HepG2 (cell line): Measurements from ENCODE around the gene SH3BP5. TPM values are rescaled to one million over a fixed set of nuclear protein-coding genes. Genes with fewer than 3 reads are reported as not detected.

Experiments used
- ATAC-seq: fragments of 200-7000 bp; cut with Tn5 transposase; 3 replicates; pipeline ENCODE4 v1.9.1; 2020; ENCODE audit warnings: mild to moderate bottlenecking, moderate library complexity
- BruUV-seq: library from RNA; stranded (reverse); fragments of 400-500 nt; replicated peaks from 2 replicates; lab custom pipeline; 2021; lab: Mats Ljungman, UMichigan
- CTCF ChIA-PET: fragments of 300-600 bp; formaldehyde crosslinking; extraction: SDS; loops from one replicate; lab custom pipeline; 2021; ENCODE audit warnings: low total read pairs, inconsistent platforms, low intra/inter-chr PET ratio; lab: Yijun Ruan, JAX
- POLR2A ChIA-PET: fragments of 350-600 bp; sonication (Branson Sonifier 250); formaldehyde crosslinking; loops from one replicate; lab custom pipeline; 2020; ENCODE audit warnings: antibody characterized with exemption, inconsistent platforms; lab: Yijun Ruan, JAX
- DNase-seq: peaks from one replicate; pipeline ENCODE4 v3.0.0-alpha.2; 2015; ENCODE audit warnings: low spot score
- FAIRE-seq: peaks from 3 replicates; lab custom pipeline; 2011; peaks lifted over from hg19 to GRCh38; lab: Jason Lieb, UNC
- H2AFZ ChIP-seq: one replicate; pipeline ENCODE4 v1.6.1; 2011; ENCODE audit warnings: low read length, inconsistent platforms
- H3K27ac ChIP-seq: fragments of 300-600 bp; 3 replicates; pipeline ENCODE4 v1.8.0; 2011; ENCODE audit warnings: mixed run types, mild to moderate bottlenecking, mixed read lengths, low read length, inconsistent platforms; ENCODE audit not compliant: insufficient read depth; ENCODE audit errors: extremely low read length
- H3K27me3 ChIP-seq, 2 experiments: fragments of 200-600 bp in 1 of 2; 2 replicates in 1 of 2; 3 replicates in 1 of 2; pipeline versions ENCODE4 v1.6.0 to v1.8.0; 2011; ENCODE audit warnings: low read length in 2 of 2, mild to moderate bottlenecking in 2 of 2, moderate library complexity in 2 of 2, inconsistent platforms in 1 of 2; ENCODE audit not compliant: insufficient read depth in 2 of 2, control insufficient read depth in 1 of 2
- H3K36me3 ChIP-seq, 2 experiments: fragments of 200-600 bp in 1 of 2; replicated peaks in 1 of 2; 2 replicates in 1 of 2; 3 replicates in 1 of 2; pipeline versions ENCODE4 v1.5.1 to v1.8.0; 2011; ENCODE audit warnings: low read length in 2 of 2, inconsistent platforms in 1 of 2; ENCODE audit not compliant: insufficient read depth in 2 of 2, control insufficient read depth in 1 of 2
- H3K4me1 ChIP-seq: 2 replicates; pipeline ENCODE4 v1.5.1; 2012; ENCODE audit warnings: low read length, inconsistent platforms; ENCODE audit not compliant: insufficient read depth
- H3K4me2 ChIP-seq: 2 replicates; pipeline ENCODE4 v1.6.0; 2011; ENCODE audit warnings: low read depth, low read length, inconsistent platforms
- H3K4me3 ChIP-seq, 3 experiments: fragments of 200-600 bp in 1 of 3; sonication (generic), shearing (Covaris generic) in 1 of 3; replicated peaks in 1 of 3; 2 replicates each; pipeline ENCODE4 v1.5.1; 2011 to 2016; ENCODE audit warnings: low read length in 3 of 3, inconsistent platforms in 2 of 3, low read depth in 2 of 3, mild to moderate bottlenecking in 2 of 3, control low read depth in 1 of 3, mixed read lengths in 1 of 3; ENCODE audit not compliant: insufficient read depth in 1 of 3
- H3K79me2 ChIP-seq: one replicate; pipeline ENCODE4 v1.6.1; 2011; ENCODE audit warnings: low read length, inconsistent platforms; ENCODE audit not compliant: insufficient read depth
- H3K9ac ChIP-seq: 2 replicates; pipeline ENCODE4 v1.6.0; 2011; ENCODE audit warnings: mild to moderate bottlenecking, low read depth, low read length, inconsistent platforms; ENCODE audit not compliant: insufficient read depth
- H3K9me3 ChIP-seq: 2 replicates; pipeline ENCODE4 v1.5.1; 2012; ENCODE audit warnings: mild to moderate bottlenecking, low read length
- H4K20me1 ChIP-seq: 2 replicates; pipeline ENCODE4 v1.6.0; 2011; ENCODE audit warnings: inconsistent platforms, mild to moderate bottlenecking, low read length, moderate library complexity; ENCODE audit not compliant: insufficient read depth
- ATF3 ChIP-seq: sonication (generic); formaldehyde crosslinking; IDR thresholded peaks from 2 replicates; pipeline ENCODE4 v1.4.0; 2020; ENCODE audit warnings: missing genetic modification reagents
- CEBPB ChIP-seq: IDR thresholded peaks from 2 replicates; pipeline ENCODE4 v1.6.1; 2011; ENCODE audit warnings: low read depth, low read length, improper control_type of control experiment, borderline replicate concordance
- CEBPG ChIP-seq: IDR thresholded peaks from 2 replicates; pipeline ENCODE4 v1.6.1; 2016
- GZF1 ChIP-seq: sonication (generic); formaldehyde crosslinking; IDR thresholded peaks from 2 replicates; pipeline ENCODE4 v1.5.1; 2020; ENCODE audit warnings: mild to moderate bottlenecking, missing genetic modification reagents
- HNRNPH1 ChIP-seq: fragments of 200-400 bp; formaldehyde crosslinking; optimal IDR thresholded peaks from 2 replicates; pipeline ENCODE3; 2017; ENCODE audit warnings: mild to moderate bottlenecking, low read depth, low read length
- ZNF333 ChIP-seq: sonication (generic); formaldehyde crosslinking; IDR thresholded peaks from 2 replicates; pipeline ENCODE4 v1.4.0; 2020; ENCODE audit warnings: mild to moderate bottlenecking, missing genetic modification reagents, borderline replicate concordance
- WGBS: methylation state at CpG from one replicate; pipeline ENCODE4 v1.1.6; 2017; ENCODE audit warnings: low lambda C conversion rate; 5-methylcytosine and 5-hydroxymethylcytosine counted together
- in situ Hi-C: cut with HindIII; loops from 2 replicates; pipeline ENCODE4 v1.10.0; 2017; ENCODE audit warnings: low pct_unique_long_range_greater_than_20kb; ENCODE audit not compliant: extremely low pct_ligation_motif_present
- intact Hi-C: fragments of 100-400 bp; cut with micrococcal nuclease; formaldehyde crosslinking; loops from one replicate; pipeline ENCODE4 v1.10.0; 2022; ENCODE audit not compliant: unreplicated experiment
- polyA plus RNA-seq, 8 experiments: library from polyadenylated mRNA; depleted of rRNA in 3 of 8; stranded (reverse) in 7 of 8; unstranded in 1 of 8; fragments of >200 nt; fragmentation: Illumina TruSeq in 4 of 8; extraction: Trizol in 4 of 8; gene quantifications; 2 replicates each; pipeline versions ENCODE4 v1.2.1 to v1.2.3, GENCODE V29; 2011 to 2016; ENCODE audit warnings: low read depth in 4 of 8, missing spikeins in 1 of 8, mixed read lengths in 1 of 8; ENCODE audit not compliant: insufficient read depth in 1 of 8
- total RNA-seq, 5 experiments: library from RNA; depleted of rRNA; stranded (reverse); fragments of >200 nt; fragmentation: Illumina TruSeq; extraction: Trizol; gene quantifications; 2 replicates each; pipeline ENCODE4 v1.2.3, GENCODE V29; 2016; ENCODE audit warnings: low read depth in 1 of 5

Gene SH3BP5
- total and polyA plus RNA-seq, 2 of the 13 experiments (the other 11 are each of a cell fraction or from before 2014, with no cell fraction given): 0.09 to 0.16 TPM

- in situ Hi-C loops: no loop called here
- CTCF ChIA-PET: no interaction called here
Observed at GRCh38 chr3:15287565-15288330, 44.6 kb downstream of the SH3BP5 start.

GRCh38 chr3:15286022-15286421 is 46.4 kb downstream of the SH3BP5 start:
- Histone ChIP-seq H3K27ac (no peak overlapping the region), H3K9me3 (no peaks in the 10 kb centered on the region), H3K27me3 (no peaks in the 10 kb centered on the region), H2AFZ (no peak overlapping the region), H3K4me3 (no peak overlapping the region), H3K9ac (no peak overlapping the region), H3K79me2 (no peaks in the 10 kb centered on the region), H3K4me1 (no peaks in the 10 kb centered on the region), H3K36me3 (no peaks in the 10 kb centered on the region), H3K4me2 (no peak overlapping the region)
- no peak for FAIRE-seq
- WGBS: 74% methylated on average over 6 of the region's 8 CpGs
- BruUV-seq: no TSS peak
- intact Hi-C loops (no loop called here), in situ Hi-C loops (no loop called here)
- ATAC-seq: peak; percentile 78
- CTCF ChIA-PET: no interaction called here
- no peak for DNase-seq
- POLR2A ChIA-PET: no interaction called here
- no peak for TF ChIP-seq HNRNPH1
- TF ChIP-seq, all 625 proteins: peak for 0
- H4K20me1 ChIP-seq: no peaks in the 10 kb centered on the region

More at GRCh38 chr3:15287565-15288330, 44.6 kb downstream of the SH3BP5 start:
- Histone ChIP-seq H3K4me3 (no peak overlapping the region), H3K79me2 (no peaks in the 10 kb centered on the region), H3K4me1 (no peaks in the 10 kb centered on the region), H3K36me3 (no peaks in the 10 kb centered on the region), H3K9me3 (no peaks in the 10 kb centered on the region), H4K20me1 (no peaks in the 10 kb centered on the region), H2AFZ (no peak overlapping the region), H3K27me3 (no peaks in the 10 kb centered on the region), H3K27ac (no peak overlapping the region), H3K4me2 (no peak overlapping the region), H3K9ac (no peak overlapping the region)
- no peak for ATAC-seq
- 50% methylated on average over 13 of the region's 13 CpGs for WGBS
- DNase-seq: no peak
- BruUV-seq: no TSS peak
- FAIRE-seq: no peak
- POLR2A ChIA-PET: no interaction called here
- peak; percentile 95 for TF ChIP-seq CEBPB
- no peak for TF ChIP-seq ATF3 (CRISPR knock-in tag)
- TF ChIP-seq GZF1 (CRISPR knock-in tag): no peak
- no peak for TF ChIP-seq ZNF333 (CRISPR knock-in tag)
- TF ChIP-seq CEBPG (CRISPR knock-in tag): peak; percentile 63
- intact Hi-C loops: no loop called here
